ENCODE results near the gene COL23A1. TPM values are rescaled to one million over a fixed set of nuclear protein-coding genes. Genes with fewer than 3 reads are reported as not detected.
A peak's percentile ranks its signal among the peaks of the same experiment; 100 is the strongest.
"Not testable (repeated sequence)": the region's sequence is repeated elsewhere in the genome, so short reads cannot be mapped to it uniquely, and the experiment has no call there.

Gene COL23A1
- total RNA-seq, 4 donors from 2014 or later = 0.93 to 4.6 (median 2.4) TPM

DNA sequence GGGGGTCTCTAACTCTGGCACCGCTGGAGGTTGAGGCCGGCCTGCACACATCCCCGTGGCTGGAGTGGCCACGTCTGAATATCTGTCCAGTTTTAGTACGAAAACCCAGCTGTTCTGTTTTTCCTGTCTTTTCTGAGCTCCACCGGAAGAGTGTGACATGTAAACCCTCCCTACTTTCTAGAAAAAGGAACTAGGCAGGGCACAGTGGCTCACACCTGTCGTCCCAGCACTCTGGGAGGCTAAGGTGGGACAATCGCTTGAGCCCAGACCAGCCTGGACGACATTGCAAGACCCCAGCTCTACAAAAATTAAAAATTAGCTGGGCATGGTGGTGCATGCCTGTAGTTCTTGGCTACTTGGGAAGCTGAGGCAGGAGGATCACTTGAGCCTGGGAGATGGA lies 349.4 kb downstream of the COL23A1 start:
- H3K36me3 ChIP-seq = no peaks in the 10 kb centered on the region
- no peaks in the 10 kb centered on the region for H3K27me3 ChIP-seq
- peaks cover 0 to 34% (median 0%) of the 10 kb centered on the region in 3 donors for H3K4me1 ChIP-seq
- TF ChIP-seq EP300 (IDR thresholded peaks at IDR 0.05) (no peak), POLR2AphosphoS5 (IDR thresholded peaks at IDR 0.05) (no peak)
- TF ChIP-seq, protein P1, sequence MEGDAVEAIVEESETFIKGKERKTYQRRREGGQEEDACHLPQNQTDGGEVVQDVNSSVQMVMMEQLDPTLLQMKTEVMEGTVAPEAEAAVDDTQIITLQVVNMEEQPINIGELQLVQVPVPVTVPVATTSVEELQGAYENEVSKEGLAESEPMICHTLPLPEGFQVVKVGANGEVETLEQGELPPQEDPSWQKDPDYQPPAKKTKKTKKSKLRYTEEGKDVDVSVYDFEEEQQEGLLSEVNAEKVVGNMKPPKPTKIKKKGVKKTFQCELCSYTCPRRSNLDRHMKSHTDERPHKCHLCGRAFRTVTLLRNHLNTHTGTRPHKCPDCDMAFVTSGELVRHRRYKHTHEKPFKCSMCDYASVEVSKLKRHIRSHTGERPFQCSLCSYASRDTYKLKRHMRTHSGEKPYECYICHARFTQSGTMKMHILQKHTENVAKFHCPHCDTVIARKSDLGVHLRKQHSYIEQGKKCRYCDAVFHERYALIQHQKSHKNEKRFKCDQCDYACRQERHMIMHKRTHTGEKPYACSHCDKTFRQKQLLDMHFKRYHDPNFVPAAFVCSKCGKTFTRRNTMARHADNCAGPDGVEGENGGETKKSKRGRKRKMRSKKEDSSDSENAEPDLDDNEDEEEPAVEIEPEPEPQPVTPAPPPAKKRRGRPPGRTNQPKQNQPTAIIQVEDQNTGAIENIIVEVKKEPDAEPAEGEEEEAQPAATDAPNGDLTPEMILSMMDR (IDR thresholded peaks at IDR 0.05) = no peak
- no peak overlapping the region for H3K4me3 ChIP-seq
- H3K9me3 ChIP-seq = no peaks in the 10 kb centered on the region
- peak overlapping the region in 3 of 4 donors; percentile 43 to 62 (median 47) for H3K27ac ChIP-seq
- WGBS, 2 donors (ENCODE audit: low coverage in 1 of 2) = 90% methylated on average over 2 of the region's 9 CpGs; no CpG with 5 or more reads in 1 of the 2 donors
- ATAC-seq = no peak

DNA sequence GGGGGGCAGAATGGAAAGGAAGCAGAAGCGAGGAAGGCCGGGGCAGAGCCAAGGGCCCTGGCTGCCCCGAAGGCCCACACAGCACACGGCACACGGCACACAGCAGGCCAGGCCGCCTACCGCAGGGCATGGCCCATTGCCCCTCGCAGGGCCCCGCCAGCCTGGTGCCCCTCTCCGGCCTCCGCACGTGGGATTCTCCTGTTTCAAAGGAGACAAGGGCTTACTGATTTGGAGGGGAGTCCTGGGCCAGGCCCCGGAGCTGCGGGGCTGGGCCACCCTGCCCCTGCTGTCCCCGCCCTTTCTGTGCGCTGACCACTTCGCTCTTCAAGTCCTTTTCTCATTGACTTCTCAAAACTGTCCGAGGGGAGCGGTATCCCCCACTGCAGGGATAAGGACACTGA lies 349.9 kb downstream of the COL23A1 start:
- no peaks in the 10 kb centered on the region for H3K27me3 ChIP-seq
- peak overlapping the region in 3 of 4 donors; percentile 43 to 62 (median 47) for H3K27ac ChIP-seq
- H3K9me3 ChIP-seq = no peaks in the 10 kb centered on the region
- no peak overlapping the region for H3K4me3 ChIP-seq
- H3K4me1 ChIP-seq = peaks cover 0 to 37% (median 0%) of the 10 kb centered on the region in 3 donors
- 70 to 95% methylated on average over 2 to 8 of the region's 19 CpGs for WGBS, 2 donors (ENCODE audit: low coverage in 1 of 2)
- TF ChIP-seq POLR2AphosphoS5 (IDR thresholded peaks at IDR 0.05) = no peak
- TF ChIP-seq EP300 (IDR thresholded peaks at IDR 0.05) = no peak
- TF ChIP-seq, protein P1 (IDR thresholded peaks at IDR 0.05) = no peak
- TF ChIP-seq POLR2A (IDR thresholded peaks at IDR 0.05) = no peak
- H3K36me3 ChIP-seq = no peaks in the 10 kb centered on the region
- ATAC-seq = no peak

DNA sequence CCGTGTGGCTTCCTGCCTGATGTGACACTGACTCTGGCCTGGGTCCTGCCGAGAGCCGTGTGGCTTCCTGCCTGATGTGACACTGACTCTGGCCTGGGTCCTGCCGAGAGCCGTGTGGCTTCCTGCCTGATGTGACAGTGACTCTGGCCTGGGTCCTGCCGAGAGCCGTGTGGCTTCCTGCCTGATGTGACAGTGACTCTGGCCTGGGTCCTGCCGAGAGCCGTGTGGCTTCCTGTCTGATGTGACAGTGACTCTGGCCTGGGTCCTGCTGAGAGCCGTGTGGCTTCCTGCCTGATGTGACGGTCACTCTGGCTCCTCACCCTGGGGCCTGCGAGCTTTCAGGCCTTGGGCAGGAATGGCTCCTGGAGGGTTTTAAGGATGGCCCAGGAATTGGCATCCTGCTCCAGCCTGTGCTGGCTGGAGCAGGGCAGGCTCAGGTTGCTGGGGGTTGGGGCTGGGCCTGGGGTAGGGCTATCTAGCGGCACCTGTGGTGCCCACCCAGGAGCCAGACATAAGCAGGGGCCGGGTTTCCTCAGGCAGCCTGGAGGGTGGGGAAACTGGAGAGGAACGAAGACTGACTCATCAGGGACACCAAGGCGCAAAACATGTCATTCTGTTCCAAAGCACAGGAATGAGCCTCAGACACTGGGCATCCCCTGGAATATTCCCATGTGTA lies 350.4 kb downstream of the COL23A1 start:
- not testable (repeated sequence) for H3K4me3 ChIP-seq, H3K9me3 ChIP-seq, H3K36me3 ChIP-seq, H3K27me3 ChIP-seq, ATAC-seq
- H3K27ac ChIP-seq = peak overlapping the region in 3 of 4 donors; percentile 43 to 62 (median 47)
- WGBS, 2 donors (ENCODE audit: low coverage in 1 of 2) = 100% methylated on average over 1 of the region's 16 CpGs; no CpG with 5 or more reads in 1 of the 2 donors
- H3K4me1 ChIP-seq = peaks cover 0 to 43% (median 0%) of the 10 kb centered on the region in 3 donors

DNA sequence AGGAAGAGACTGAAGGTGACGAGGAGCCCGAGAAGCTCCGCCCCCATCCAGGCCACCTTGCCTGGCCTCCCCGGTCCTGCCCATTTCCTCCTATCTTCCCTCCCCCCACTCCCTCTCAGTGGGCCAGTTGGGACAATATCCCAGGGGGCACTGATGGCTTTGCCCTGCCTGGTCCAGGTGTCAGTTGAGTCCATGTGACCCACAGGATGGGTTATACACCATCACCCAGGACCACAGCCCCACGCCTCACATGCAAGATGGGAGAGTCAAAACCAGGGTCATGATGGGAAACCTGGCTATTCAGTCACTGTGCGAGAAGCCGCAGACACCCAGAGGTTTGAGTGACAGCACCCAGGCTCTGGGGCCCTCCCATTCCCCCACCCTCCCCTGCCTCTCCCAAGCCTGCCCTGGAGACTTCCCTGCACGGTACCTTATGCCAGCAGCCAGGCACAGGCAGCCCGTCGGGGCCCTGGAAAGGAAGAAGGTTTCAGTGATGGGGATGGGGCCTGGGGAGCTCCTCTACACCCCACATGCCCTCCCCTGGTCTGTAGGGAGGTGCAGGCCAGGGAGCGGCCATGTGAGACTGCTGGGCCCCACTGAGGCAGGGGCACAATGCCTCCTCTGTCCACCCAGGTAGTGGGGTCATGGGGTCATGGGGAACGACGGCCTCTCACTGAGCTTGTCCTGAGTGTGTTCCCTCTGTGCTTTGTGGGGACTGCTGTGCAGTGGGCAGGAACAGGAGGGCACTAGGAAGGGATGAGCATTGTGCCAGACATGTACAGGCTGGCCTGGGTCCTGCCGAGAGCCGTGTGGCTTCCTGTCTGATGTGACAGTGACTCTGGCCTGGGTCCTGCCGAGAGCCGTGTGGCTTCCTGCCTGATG lies 351.2 kb downstream of the COL23A1 start:
- TF ChIP-seq, protein P1 (IDR thresholded peaks at IDR 0.05) = no peak
- no peak for TF ChIP-seq POLR2A (IDR thresholded peaks at IDR 0.05)
- H3K27ac ChIP-seq = peak overlapping the region in 2 of 4 donors; percentile 54 to 62
- no peaks in the 10 kb centered on the region for H3K27me3 ChIP-seq
- no peaks in the 10 kb centered on the region for H3K36me3 ChIP-seq
- no peak for ATAC-seq
- no peaks in the 10 kb centered on the region for H3K9me3 ChIP-seq
- no peak overlapping the region for H3K4me3 ChIP-seq
- H3K4me1 ChIP-seq = peaks cover 0 to 43% (median 0%) of the 10 kb centered on the region in 3 donors
- WGBS, 2 donors (ENCODE audit: low coverage in 1 of 2) = 66% methylated on average over 3 of the region's 17 CpGs; no CpG with 5 or more reads in 1 of the 2 donors

DNA sequence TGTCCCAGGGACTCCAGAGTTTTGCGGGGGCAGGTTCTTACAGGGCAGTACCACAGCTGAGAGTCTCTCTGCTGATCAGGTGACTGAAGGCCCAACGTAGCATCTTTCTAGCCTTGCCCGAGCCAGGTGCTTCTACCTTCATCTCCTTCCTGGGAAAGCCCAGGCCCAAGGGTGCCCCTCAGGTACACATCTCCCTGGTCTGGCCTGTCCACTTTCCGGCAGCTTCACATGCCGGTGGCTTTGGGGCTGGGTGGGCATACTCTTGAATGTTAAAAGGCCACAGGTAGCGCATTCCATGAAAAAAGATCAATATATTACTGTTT lies 351.9 kb downstream of the COL23A1 start:
- no peaks in the 10 kb centered on the region for H3K27me3 ChIP-seq
- H3K9me3 ChIP-seq = no peaks in the 10 kb centered on the region
- peaks cover 0 to 43% (median 0%) of the 10 kb centered on the region in 3 donors for H3K4me1 ChIP-seq
- H3K27ac ChIP-seq = no peak overlapping the region
- no peaks in the 10 kb centered on the region for H3K36me3 ChIP-seq
- H3K4me3 ChIP-seq = no peak overlapping the region
- TF ChIP-seq EP300 (IDR thresholded peaks at IDR 0.05) (no peak), POLR2A (IDR thresholded peaks at IDR 0.05) (no peak), POLR2AphosphoS5 (IDR thresholded peaks at IDR 0.05) (no peak)
- TF ChIP-seq, protein P1 (IDR thresholded peaks at IDR 0.05) = no peak
- ATAC-seq = no peak
- WGBS, 2 donors (ENCODE audit: low coverage in 1 of 2) = 92 to 100% methylated on average over 2 of the region's 6 CpGs

All from gastroesophageal sphincter (tissue), 4 donors.